Activated CD4-positive, alpha-beta T cell treated with anti-CD3 and anti-CD28 coated beads, Interleukin-2, amount 10 ng/mL, durations not matched to agents 7 days and 5 days (primary cell): Measurements from ENCODE around the gene KCNMA1. TPM values are rescaled to one million over a fixed set of nuclear protein-coding genes. Genes with fewer than 3 reads are reported as not detected.

Experiments
- CTCF ChIA-PET: fragments of 350-600 bp; sonication (Branson Sonifier 250); formaldehyde crosslinking; loops from one replicate; lab custom pipeline; 2021; ENCODE audit warnings: antibody characterized with exemption; lab: Charles Lee
- POLR2A ChIA-PET: fragments of 350-600 bp; sonication (Branson Sonifier 250); formaldehyde crosslinking; loops from one replicate; lab custom pipeline; 2021; ENCODE audit warnings: antibody characterized with exemption; lab: Charles Lee
- DNase-seq: peaks from one replicate; pipeline ENCODE4 v3.0.0-alpha.2; 2020
- H3K27ac Mint-ChIP-seq: one replicate; pipeline ENCODE4 v1.8.0; 2021; ENCODE audit warnings: mild to moderate bottlenecking, moderate library complexity, mixed read lengths
- H3K27me3 Mint-ChIP-seq: one replicate; pipeline ENCODE4 v1.8.0; 2021; ENCODE audit warnings: mixed read lengths
- H3K36me3 Mint-ChIP-seq: one replicate; pipeline ENCODE4 v1.8.0; 2021; ENCODE audit warnings: low read depth, mixed read lengths
- H3K4me1 Mint-ChIP-seq: one replicate; pipeline ENCODE4 v1.8.0; 2021; ENCODE audit warnings: mixed read lengths
- H3K4me3 Mint-ChIP-seq: one replicate; pipeline ENCODE4 v1.8.0; 2021; ENCODE audit warnings: mild to moderate bottlenecking, moderate library complexity, mixed read lengths
- H3K9me3 Mint-ChIP-seq: one replicate; pipeline ENCODE4 v1.8.0; 2021; ENCODE audit warnings: mixed read lengths
- total RNA-seq, 2 experiments: library from RNA; stranded (reverse); gene quantifications; one replicate each; pipeline ENCODE4 v1.2.3, GENCODE V29; 2021

Gene KCNMA1
- total RNA-seq, 2 experiments from 2014 or later: not detected

DNA sequence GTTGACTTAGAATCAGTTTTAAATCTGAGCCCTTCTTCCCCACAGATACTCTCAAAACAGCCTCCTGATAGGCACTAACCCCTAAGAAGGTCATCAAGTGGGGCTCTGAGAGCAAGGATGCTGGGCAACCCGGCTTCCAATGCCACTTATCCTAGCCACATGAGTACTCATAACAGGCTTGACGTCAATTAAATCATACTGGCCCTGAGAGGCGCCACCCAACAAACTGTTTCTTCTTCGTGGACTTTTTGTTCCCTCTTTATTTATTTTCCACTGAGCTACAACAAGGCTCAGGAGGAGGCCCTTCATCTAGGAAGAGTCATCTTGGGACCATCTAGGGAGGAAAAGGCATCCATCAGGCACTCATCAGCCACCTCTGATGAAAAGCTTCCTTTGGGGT, 255.9 kb downstream of the KCNMA1 start:
- H3K4me1 Mint-ChIP-seq: no peaks in the 10 kb centered on the region
- no peak overlapping the region for H3K27ac Mint-ChIP-seq
- ChIA-PET CTCF (no interaction called here), POLR2A (no interaction called here)
- H3K36me3 Mint-ChIP-seq: no peaks in the 10 kb centered on the region
- no peak for DNase-seq
- H3K4me3 Mint-ChIP-seq: no peak overlapping the region
- H3K9me3 Mint-ChIP-seq: no peaks in the 10 kb centered on the region
- peaks cover 16% of the 10 kb centered on the region for H3K27me3 Mint-ChIP-seq

DNA sequence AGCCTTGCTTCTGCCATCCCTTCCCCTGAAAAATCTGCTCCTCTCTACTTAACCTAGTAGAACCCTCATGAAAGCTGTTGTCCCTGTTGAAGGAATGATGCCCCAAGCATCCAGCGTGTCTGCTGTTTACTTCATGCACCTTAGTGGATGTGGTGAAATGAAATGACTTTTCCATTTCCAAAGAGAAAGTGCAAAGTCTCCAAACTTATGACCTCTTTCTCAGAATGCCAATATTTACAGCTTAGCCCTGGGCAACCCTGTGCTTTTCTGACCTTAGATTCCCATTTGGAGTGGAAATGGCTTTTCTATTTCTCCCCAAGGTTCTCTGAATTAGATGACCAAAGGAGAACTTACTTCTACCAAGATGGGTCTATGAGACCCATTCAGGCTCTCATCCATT, 256.9 kb downstream of the KCNMA1 start:
- Mint-ChIP-seq H3K27me3 (peaks cover 16% of the 10 kb centered on the region), H3K27ac (no peak overlapping the region), H3K9me3 (no peaks in the 10 kb centered on the region), H3K4me3 (no peak overlapping the region), H3K36me3 (no peaks in the 10 kb centered on the region), H3K4me1 (no peaks in the 10 kb centered on the region)
- ChIA-PET CTCF (no interaction called here), POLR2A (no interaction called here)
- no peak for DNase-seq

DNA sequence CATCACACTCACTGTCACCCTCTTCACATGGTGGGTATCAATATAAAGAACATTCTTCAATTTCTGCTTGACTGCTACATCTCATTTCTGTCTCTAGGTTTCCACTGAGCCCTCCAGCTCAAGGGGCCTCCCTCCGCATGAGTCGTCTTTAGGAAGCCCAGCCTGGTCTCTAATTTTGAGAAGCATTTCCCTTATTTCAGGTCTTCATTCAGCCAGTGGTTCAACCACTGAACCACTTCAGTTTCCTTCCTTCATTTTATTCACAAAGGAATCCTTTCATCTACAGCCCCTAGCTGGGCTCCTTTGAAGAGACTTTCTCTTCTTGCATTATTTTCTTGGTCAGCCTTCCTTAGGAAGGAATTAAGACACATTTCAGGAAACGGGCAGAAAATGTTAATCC, 257.4 kb downstream of the KCNMA1 start:
- no peak for DNase-seq
- no peaks in the 10 kb centered on the region for H3K9me3 Mint-ChIP-seq
- H3K27me3 Mint-ChIP-seq: peaks cover 16% of the 10 kb centered on the region
- no peak overlapping the region for H3K4me3 Mint-ChIP-seq
- no peaks in the 10 kb centered on the region for H3K36me3 Mint-ChIP-seq
- no peaks in the 10 kb centered on the region for H3K4me1 Mint-ChIP-seq
- ChIA-PET POLR2A (no interaction called here), CTCF (no interaction called here)
- no peak overlapping the region for H3K27ac Mint-ChIP-seq

DNA sequence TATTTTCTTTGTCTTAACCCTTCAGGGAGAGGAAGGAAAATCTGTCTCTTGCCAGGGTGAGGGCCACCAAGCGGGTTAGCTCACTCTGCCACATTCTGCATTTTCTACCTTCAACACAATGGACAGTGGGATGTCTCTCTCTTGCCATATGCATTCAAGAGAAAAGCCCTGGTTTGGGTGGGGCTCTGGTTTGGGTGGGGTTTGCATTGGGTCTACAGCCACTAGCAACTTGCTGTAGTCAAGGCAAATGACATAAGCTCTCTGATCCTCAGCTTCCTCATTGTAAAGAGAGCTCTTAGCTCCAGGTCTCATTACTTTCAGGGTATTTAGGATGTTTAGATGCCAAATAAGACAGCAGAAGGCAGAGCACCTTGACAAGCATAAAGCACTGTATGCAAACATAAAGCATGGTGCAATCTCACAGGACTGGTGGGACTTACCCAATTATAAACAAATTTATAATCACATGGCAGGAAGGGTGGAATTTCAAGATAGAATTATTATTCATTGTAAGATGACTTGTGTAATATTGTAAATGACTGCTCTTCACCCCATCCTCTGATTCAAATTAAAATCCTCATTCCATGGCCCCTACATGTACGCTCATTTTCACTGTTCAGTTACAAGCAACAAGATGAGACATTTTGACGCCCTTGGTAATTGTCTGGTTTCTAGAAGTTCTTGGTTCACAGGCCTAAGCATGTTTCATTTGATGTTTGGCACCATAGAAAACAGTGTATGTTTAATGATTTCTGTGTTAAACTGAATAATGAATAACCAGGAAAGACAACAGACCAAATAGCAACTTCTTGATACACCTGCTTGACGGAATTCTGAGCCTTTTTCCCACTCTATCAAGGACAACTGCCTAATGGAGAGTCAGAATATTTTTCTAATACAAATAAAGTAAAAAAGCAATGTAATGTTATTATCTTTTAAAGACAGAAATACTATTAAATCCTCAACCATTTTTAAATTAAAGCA, 258.9 kb downstream of the KCNMA1 start:
- no peak for DNase-seq
- Mint-ChIP-seq H3K4me1 (no peaks in the 10 kb centered on the region), H3K27ac (no peak overlapping the region), H3K27me3 (peaks cover 16% of the 10 kb centered on the region), H3K36me3 (no peaks in the 10 kb centered on the region), H3K9me3 (no peaks in the 10 kb centered on the region), H3K4me3 (no peak overlapping the region)
- POLR2A ChIA-PET: no interaction called here
- CTCF ChIA-PET: interaction anchor here (0.6 kb wide), 1 partner anchor 1614 kb away, joined by 3 read pairs; no protein-coding TSS in a partner anchor

DNA sequence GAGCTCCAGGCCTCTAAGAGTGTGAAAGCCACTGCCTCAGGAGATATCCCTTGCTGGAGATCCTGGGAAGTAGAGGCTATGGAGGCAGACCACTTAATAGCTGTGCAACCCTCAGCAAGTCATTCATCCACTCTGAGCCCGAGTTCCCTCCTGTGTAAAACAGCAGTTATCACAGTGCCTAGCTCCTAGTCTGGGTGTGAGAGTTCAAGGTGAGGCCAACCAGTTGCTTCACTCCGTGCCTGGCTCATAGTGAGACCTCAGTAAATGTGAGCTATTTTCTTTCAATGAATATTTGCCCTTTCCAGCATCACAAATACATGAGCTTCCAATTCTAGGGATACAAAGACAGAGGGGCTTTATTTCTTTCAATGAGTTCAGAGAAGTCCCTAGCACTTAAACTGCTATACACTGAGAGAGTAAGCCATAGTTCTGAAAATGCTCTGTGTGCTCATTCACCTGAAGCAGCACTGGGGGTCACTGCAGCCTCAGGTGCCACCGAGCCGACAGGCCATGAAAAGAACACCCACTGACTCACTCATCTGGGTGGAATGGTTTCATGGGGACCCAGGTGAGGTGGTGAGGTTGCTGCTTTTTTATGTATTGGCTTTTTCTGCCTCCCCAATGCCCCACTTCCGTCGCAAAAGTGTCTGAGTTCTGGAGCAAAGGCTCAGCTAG, 259.8 kb downstream of the KCNMA1 start:
- H3K36me3 Mint-ChIP-seq: no peaks in the 10 kb centered on the region
- POLR2A ChIA-PET: no interaction called here
- H3K27ac Mint-ChIP-seq: no peak overlapping the region
- H3K9me3 Mint-ChIP-seq: no peaks in the 10 kb centered on the region
- no peaks in the 10 kb centered on the region for H3K4me1 Mint-ChIP-seq
- H3K4me3 Mint-ChIP-seq: no peak overlapping the region
- DNase-seq: no peak
- CTCF ChIA-PET: interaction anchor here (0.6 kb wide), 1 partner anchor 1615 kb away, joined by 3 read pairs; no protein-coding TSS in a partner anchor
- H3K27me3 Mint-ChIP-seq: peaks cover 16% of the 10 kb centered on the region

DNA sequence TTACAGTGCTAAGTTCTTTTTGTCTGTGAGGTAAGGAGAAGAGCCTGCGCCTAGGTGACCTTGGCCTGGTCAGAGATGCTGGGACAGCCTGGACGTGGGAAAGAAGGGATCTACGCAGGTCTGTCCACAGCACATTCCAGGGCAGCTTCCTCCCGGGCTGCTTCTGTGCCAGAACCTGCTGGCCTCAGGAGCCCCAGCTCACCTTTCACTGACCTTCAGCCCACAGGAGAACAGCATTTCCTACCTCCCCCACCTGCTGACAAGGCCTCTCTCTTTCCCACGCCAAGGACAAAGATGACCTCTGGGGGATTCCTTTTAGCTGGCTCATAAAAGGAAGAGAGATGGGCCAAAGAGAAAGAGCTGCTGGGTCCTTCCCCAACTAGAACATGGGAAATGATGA, 260.6 kb downstream of the KCNMA1 start:
- H3K4me3 Mint-ChIP-seq: no peak overlapping the region
- no peaks in the 10 kb centered on the region for H3K36me3 Mint-ChIP-seq
- H3K27me3 Mint-ChIP-seq: peaks cover 16% of the 10 kb centered on the region
- H3K4me1 Mint-ChIP-seq: no peaks in the 10 kb centered on the region
- no peak overlapping the region for H3K27ac Mint-ChIP-seq
- H3K9me3 Mint-ChIP-seq: no peaks in the 10 kb centered on the region
- POLR2A ChIA-PET: no interaction called here
- DNase-seq: no peak
- CTCF ChIA-PET: no interaction called here

DNA sequence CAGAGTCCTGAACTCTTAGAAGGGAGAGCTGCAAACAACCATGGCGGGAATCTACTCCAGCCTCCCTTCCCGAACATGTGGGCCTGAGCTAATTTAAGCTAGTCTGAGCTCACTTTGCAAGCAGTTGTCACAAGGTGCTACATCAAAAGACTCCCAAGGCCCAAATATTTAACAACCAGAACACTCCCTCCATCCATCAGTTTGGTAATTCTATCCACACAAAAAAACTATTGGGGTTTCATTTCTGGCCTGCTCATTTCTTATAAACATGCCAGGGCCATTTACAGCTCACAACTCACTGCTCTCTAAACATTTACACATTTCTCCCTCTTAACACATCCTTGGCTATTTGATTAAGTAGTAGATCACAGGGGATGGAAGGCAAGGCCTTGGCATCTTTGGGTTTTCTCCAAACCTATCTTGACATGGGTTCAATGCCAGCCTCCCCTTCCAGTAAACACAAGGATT, 263.4 kb downstream of the KCNMA1 start:
- no peaks in the 10 kb centered on the region for H3K36me3 Mint-ChIP-seq
- peaks cover 4% of the 10 kb centered on the region for H3K9me3 Mint-ChIP-seq
- ChIA-PET CTCF (no interaction called here), POLR2A (no interaction called here)
- H3K27me3 Mint-ChIP-seq: peaks cover 4% of the 10 kb centered on the region
- no peak overlapping the region for H3K27ac Mint-ChIP-seq
- no peaks in the 10 kb centered on the region for H3K4me1 Mint-ChIP-seq
- H3K4me3 Mint-ChIP-seq: no peak overlapping the region
- no peak for DNase-seq

DNA sequence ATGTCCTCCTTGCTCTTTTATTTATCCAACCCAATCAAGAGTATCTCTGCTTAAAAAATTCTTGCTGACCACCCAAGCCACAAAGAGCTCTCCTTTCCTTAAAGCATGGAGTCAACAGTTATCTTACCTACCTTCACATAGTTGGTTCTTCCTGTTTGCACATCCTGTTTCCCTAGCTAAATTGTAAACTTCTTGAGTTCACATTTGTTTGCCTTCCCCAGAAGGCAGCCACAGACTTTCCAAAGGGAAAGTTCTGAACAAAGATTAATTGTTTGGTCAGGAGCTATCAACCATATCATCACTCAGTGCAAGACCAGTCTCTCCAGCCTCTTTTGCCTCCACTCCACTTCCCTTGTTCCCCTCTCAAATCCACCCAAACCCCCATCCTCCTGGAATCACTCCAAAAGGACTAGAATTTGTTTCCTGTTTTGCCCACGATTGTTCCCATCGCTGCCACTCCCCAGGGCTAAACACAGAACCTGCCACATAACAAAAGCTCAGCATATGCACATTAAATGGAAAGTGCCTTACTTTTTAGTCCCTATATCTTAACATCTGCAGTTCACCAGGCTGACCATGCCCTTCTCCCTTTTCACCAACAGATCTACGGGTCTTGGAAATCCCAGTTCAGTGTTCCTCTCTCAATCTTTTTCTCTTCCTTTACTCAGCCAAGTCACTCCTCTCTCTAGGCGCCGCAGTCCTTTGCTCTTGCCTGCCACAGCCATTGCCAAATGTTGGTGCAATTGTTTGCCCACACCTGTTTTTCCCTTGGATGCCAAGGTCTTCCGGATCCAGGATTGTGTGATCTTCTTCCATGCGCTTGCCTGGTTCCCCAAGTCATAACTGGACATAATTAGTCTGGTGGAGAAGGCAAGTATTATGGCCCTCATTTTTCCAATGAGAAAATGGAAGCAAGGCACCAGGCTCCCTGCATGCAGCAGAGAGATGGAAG, 265.5 kb downstream of the KCNMA1 start:
- Mint-ChIP-seq H3K36me3 (no peaks in the 10 kb centered on the region), H3K9me3 (peaks cover 4% of the 10 kb centered on the region), H3K27ac (no peak overlapping the region), H3K4me1 (no peaks in the 10 kb centered on the region), H3K4me3 (no peak overlapping the region), H3K27me3 (no peaks in the 10 kb centered on the region)
- POLR2A ChIA-PET: no interaction called here
- CTCF ChIA-PET: no interaction called here
- DNase-seq: no peak

DNA sequence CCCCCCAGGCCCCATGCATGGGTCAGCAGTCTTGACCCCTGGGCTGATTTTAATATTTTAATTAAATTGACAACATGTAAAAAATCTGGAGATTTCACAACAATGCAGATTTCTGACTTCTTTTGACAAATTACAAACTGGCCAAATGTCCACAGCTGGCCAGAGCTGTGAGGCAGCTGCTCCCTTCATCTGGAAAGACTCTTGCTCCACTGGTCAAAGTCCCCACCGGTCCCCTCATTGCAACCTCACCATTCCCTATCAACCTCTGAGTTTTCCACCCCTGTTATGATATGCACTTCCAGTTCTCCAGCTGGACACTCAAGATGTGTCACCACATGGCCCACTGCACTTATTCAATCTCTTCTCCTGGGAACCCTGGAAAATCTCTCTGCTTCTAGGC, 266.2 kb downstream of the KCNMA1 start:
- ChIA-PET POLR2A (no interaction called here), CTCF (no interaction called here)
- Mint-ChIP-seq H3K4me3 (no peak overlapping the region), H3K27me3 (no peaks in the 10 kb centered on the region), H3K27ac (no peak overlapping the region), H3K36me3 (no peaks in the 10 kb centered on the region), H3K9me3 (peaks cover 4% of the 10 kb centered on the region), H3K4me1 (no peaks in the 10 kb centered on the region)
- no peak for DNase-seq

DNA sequence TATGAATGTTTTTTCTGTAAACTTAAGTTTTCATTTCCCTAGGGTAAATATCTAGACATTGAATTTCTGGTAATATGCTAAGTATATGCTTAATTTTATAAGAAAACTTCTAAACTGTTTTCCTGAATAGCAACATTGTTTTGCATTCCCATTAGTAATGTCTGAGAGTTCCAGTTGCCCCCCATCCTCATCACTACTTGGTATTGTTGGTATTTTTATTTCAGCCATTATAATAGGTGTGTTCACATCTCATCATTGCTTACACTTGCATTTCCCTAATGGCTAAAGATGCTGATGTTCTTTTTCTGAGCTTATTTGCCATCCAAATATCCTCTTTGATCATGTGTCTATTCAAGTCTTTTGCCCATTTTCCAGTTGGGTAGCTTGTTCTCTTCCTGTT, 269.6 kb downstream of the KCNMA1 start:
- H3K4me1 Mint-ChIP-seq: no peaks in the 10 kb centered on the region
- ChIA-PET CTCF (no interaction called here), POLR2A (no interaction called here)
- no peak for DNase-seq
- H3K4me3 Mint-ChIP-seq: no peak overlapping the region
- H3K9me3 Mint-ChIP-seq: peaks cover 4% of the 10 kb centered on the region
- H3K27me3 Mint-ChIP-seq: no peaks in the 10 kb centered on the region
- H3K36me3 Mint-ChIP-seq: no peaks in the 10 kb centered on the region
- no peak overlapping the region for H3K27ac Mint-ChIP-seq

DNA sequence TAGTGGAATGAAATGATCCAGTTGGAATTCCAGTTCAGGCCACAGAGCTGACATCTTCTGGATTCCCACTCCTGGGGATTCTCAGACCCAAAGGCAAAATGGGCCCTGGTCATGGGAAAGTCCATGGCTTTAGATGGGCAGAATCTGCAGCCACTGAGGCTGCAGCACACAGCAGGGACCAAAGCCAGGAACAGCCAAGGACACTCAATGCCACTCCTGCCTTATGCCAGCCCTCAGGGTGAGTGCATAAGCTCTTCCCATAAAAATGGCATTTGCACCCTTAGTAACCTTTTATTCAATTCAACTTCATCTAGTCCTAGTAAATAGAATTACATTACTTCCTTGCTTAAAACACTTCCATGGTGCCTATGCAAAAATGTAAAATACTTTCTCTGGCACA, 274.4 kb downstream of the KCNMA1 start:
- DNase-seq: no peak
- H3K36me3 Mint-ChIP-seq: no peaks in the 10 kb centered on the region
- no peak overlapping the region for H3K27ac Mint-ChIP-seq
- H3K4me3 Mint-ChIP-seq: no peak overlapping the region
- H3K27me3 Mint-ChIP-seq: no peaks in the 10 kb centered on the region
- ChIA-PET POLR2A (no interaction called here), CTCF (interaction anchor here (0.6 to 0.7 kb wide), 2 partner anchors 12 to 19 kb away, joined by 3 to 4 read pairs; no protein-coding TSS in a partner anchor)
- H3K4me1 Mint-ChIP-seq: no peaks in the 10 kb centered on the region
- no peaks in the 10 kb centered on the region for H3K9me3 Mint-ChIP-seq

DNA sequence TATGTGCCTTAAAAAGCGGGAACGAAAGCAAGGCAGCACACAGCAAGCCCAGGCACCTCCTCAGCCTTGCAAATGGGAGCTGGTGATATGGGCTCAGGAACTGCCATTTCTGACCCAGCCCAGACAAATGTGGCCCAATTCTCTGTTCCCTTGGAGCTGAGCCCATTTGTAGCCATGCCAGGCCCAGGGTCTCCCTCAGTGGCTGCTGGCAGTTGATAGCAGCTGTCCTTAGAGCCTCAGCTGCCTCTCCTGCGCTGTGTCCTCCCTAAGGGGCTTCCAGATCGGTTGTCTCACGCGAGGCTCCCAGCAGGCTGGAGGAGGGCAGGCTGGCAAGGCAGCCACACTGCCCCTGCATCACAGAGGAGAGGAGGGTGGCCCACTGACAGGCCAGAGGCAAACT, 275.8 kb downstream of the KCNMA1 start:
- POLR2A ChIA-PET: no interaction called here
- Mint-ChIP-seq H3K9me3 (no peaks in the 10 kb centered on the region), H3K4me1 (no peaks in the 10 kb centered on the region), H3K27me3 (no peaks in the 10 kb centered on the region), H3K36me3 (no peaks in the 10 kb centered on the region), H3K27ac (no peak overlapping the region), H3K4me3 (no peak overlapping the region)
- no peak for DNase-seq
- CTCF ChIA-PET: no interaction called here
